SK-N-SH (cell line): ENCODE results near the gene INPP5A.

Experiments
- NFIC ChIP-seq: IDR thresholded peaks from 2 replicates; pipeline ENCODE4 v1.4.0; 2012; ENCODE audit warnings: borderline replicate concordance
- NRF1 ChIP-seq: IDR thresholded peaks from 2 replicates; pipeline ENCODE4 v1.6.1; 2012; ENCODE audit warnings: low read depth, mild to moderate bottlenecking, low read length

GRCh38 chr10:132626019-132626760 is 88.6 kb downstream of the INPP5A start:
- TF ChIP-seq NFIC (no peak), NRF1 (no peak)
